ENCODE measurements around the gene SERPINB7.

DNA sequence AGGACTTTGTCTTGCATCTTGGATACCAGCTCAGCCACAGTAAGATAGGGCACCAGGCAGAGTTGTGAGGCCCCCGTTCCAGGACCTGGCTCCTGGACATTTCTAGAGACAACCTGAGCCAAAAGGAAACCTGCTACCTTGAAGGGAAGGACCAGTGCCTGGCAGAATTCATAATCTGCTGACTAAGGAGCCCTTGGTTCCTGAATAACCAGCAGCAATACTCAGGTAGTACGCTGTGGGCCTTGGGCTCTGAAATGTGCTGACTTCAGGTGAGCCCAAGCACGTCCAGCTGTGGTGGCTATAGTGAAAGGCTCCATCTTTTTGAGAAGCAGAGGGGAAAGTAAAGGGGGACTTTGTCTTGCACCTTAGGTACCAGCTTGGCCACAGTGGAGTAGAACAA is 44.0 kb upstream of the SERPINB7 start:
- TF ChIP-seq EZH2 (IDR thresholded peaks at IDR 0.05) (no peak), ZFX (IDR thresholded peaks at IDR 0.05) (no peak)
- TF ChIP-seq, protein P1, sequence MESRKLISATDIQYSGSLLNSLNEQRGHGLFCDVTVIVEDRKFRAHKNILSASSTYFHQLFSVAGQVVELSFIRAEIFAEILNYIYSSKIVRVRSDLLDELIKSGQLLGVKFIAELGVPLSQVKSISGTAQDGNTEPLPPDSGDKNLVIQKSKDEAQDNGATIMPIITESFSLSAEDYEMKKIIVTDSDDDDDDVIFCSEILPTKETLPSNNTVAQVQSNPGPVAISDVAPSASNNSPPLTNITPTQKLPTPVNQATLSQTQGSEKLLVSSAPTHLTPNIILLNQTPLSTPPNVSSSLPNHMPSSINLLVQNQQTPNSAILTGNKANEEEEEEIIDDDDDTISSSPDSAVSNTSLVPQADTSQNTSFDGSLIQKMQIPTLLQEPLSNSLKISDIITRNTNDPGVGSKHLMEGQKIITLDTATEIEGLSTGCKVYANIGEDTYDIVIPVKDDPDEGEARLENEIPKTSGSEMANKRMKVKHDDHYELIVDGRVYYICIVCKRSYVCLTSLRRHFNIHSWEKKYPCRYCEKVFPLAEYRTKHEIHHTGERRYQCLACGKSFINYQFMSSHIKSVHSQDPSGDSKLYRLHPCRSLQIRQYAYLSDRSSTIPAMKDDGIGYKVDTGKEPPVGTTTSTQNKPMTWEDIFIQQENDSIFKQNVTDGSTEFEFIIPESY (IDR thresholded peaks at IDR 0.05; ENCODE audit: extremely low read depth, insufficient replicate concordance, low read length), result no peak
- TF ChIP-seq, protein P2, sequence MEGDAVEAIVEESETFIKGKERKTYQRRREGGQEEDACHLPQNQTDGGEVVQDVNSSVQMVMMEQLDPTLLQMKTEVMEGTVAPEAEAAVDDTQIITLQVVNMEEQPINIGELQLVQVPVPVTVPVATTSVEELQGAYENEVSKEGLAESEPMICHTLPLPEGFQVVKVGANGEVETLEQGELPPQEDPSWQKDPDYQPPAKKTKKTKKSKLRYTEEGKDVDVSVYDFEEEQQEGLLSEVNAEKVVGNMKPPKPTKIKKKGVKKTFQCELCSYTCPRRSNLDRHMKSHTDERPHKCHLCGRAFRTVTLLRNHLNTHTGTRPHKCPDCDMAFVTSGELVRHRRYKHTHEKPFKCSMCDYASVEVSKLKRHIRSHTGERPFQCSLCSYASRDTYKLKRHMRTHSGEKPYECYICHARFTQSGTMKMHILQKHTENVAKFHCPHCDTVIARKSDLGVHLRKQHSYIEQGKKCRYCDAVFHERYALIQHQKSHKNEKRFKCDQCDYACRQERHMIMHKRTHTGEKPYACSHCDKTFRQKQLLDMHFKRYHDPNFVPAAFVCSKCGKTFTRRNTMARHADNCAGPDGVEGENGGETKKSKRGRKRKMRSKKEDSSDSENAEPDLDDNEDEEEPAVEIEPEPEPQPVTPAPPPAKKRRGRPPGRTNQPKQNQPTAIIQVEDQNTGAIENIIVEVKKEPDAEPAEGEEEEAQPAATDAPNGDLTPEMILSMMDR (IDR thresholded peaks at IDR 0.05 in 2 of 3, conservative IDR thresholded peaks at IDR 0.05 in 1 of 3; ENCODE audit: borderline replicate concordance in 1 of 3, insufficient read depth in 1 of 3, low read depth in 2 of 3, low read length in 2 of 3), result no peak
- TF ChIP-seq, protein P3, sequence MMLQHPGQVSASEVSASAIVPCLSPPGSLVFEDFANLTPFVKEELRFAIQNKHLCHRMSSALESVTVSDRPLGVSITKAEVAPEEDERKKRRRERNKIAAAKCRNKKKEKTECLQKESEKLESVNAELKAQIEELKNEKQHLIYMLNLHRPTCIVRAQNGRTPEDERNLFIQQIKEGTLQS (IDR thresholded peaks at IDR 0.05), result no peak
